IPS-11a (cell line): Measurements from ENCODE around the gene LARGE1.
"Not testable (repeated sequence)": the region's sequence is repeated elsewhere in the genome, so short reads cannot be mapped to it uniquely, and the experiment has no call there.

Experiments
- H3K4me3 ChIP-seq: one replicate; pipeline ENCODE4 v1.5.1; 2013; ENCODE audit warnings: low read depth, low read length, control low read depth

The LARGE1 gene

DNA sequence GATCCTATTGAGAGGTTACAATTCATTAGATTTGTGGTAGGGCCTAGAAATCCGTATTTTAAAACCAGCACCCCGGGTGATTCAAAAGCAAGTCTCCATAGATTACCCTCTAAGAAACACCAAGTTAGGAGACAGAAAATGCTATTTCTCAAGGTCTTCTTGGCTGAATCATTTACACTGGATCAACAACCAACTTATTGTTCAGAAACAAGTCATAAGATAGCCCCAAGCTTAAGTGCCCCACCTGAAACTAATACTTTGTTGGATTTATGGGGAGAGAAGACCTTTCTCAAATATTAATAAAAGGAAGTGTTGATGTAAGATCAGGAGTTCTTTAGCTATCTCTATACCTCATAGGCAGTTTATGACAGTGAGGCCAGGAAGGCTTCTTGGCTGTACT, 345.2 kb downstream of the LARGE1 start:
- H3K4me3 ChIP-seq: no peak overlapping the region

DNA sequence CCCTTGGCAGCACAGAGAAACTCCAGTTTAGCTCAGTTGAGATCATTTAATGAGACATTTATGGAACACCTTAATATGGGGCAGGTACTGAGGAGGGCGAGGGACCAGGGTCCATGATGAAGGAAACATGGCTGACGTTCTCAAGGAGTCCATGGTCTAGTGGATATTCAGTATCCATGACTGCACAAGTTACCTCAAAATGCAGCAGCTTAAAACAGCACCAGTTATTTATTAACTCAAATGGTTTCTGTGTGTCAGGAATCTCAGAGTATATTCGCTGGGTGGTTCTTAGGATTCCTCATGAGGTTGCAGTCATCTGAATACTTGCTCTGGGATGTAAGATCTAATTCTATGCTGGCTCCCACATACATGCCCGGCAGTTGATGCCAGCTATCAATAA, 346.8 kb downstream of the LARGE1 start:
- no peak overlapping the region for H3K4me3 ChIP-seq

DNA sequence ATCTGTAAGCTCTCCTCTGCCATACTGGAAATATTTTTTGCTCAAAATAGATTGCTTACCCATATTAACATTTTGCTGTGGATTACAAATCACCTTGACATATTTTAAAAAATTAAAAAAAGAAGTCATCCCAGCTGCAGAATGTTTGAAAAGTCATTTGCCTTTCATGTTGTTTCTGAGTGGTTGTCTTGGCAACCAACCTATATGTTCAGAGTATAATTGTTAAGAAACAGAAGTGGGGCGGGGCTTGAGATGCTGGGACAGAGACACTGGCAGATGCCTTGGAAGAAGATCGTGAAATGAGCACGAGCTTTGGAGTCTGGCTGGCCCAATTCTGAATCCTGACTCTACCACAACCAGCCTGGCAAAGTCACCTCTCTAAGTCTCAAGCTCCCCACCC, 348.2 kb downstream of the LARGE1 start:
- no peak overlapping the region for H3K4me3 ChIP-seq

DNA sequence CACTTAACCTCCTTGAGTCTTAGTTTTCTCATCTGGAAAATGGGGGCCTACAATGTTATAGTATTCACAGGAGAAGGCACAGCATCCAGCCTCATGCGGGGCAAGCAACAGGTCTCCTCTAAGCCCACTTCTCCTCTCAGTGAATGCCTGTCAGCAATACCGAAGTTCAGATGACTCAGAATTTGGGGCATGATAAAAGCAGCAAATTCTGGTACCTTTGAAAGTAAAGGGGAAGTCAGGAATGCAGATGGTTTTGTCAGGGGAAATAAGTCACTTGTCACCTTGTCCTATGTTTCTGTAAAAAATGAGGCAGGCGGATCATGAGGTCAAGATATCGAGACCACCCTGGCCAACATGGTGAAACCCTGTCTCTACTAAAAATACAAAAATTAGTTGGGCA, 350.2 kb downstream of the LARGE1 start:
- H3K4me3 ChIP-seq: no peak overlapping the region

DNA sequence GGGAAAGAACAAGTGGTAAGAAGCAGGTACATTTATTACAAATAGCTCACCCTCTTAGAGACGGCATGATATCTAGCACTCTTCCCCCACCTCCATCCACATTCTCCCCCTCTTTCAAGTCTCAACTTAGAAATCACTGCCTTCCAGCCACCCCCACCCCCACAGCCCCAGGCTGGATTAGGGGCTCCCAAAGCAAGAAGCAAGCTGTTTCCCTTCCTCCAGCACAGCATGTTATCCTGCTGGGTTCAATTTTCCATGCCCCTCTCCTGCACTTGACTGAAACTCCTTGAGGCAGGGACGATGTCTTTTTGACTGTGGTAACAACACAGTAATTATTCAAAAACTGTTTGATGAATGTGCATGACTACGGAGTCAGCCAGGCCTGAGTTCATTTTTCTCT, 350.7 kb downstream of the LARGE1 start:
- no peak overlapping the region for H3K4me3 ChIP-seq

DNA sequence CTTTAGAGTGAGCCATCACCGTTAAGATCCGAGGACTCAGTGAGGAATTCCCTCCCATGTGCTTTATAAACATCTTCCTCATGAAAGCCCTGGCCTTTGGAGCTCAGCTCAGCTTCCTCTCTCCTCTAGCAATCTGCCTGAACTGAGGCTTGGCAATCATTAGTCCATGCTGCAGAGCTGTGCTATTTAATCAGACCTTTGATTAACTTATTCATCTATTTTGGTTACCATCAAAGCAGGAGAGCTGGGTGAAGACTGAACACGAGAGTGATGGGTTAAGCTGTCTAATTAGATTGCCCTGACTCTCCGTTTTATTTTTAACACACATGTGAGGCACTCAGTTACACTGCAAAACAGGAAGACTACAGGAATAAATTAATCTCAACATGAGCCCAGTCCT, 351.3 kb downstream of the LARGE1 start:
- no peak overlapping the region for H3K4me3 ChIP-seq

DNA sequence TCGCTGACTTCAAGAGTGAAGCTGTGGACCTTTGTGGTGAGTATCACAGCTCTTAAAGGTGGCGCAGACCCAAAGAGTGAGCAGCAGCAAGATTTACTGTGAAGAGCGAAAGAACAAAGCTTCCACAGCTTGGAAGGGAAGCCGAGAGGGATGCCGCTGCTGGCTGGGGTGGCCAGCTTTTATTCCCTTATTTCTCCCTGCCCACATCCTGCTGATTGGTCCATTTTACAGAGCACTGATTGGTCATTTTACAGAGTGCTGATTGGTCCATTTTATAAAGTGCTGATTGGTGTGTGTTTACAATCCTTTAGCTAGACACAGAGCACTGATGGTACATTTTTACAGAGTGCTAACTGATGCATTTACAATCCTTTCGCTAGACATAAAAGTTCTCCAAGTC, 353.8 kb downstream of the LARGE1 start:
- not testable (repeated sequence) for H3K4me3 ChIP-seq

DNA sequence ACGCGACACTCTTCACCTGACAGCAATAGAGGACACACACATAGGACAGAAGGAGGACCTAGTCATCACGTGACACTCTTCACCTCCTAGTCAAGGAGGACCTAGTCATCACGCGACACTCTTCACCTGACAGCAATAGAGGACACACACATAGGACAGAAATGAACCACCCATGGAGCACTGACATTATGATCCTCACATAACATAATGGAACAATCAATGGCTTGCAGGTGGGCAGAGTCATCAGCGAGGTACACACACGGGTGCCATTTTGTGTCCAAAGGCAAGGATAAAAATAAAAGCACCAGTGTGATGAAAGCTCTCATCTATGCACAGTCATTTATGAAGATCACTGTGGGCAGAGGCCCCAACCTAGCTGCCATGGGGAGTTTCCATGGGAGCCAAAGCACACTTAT, 354.7 kb downstream of the LARGE1 start:
- H3K4me3 ChIP-seq: no peak overlapping the region

DNA sequence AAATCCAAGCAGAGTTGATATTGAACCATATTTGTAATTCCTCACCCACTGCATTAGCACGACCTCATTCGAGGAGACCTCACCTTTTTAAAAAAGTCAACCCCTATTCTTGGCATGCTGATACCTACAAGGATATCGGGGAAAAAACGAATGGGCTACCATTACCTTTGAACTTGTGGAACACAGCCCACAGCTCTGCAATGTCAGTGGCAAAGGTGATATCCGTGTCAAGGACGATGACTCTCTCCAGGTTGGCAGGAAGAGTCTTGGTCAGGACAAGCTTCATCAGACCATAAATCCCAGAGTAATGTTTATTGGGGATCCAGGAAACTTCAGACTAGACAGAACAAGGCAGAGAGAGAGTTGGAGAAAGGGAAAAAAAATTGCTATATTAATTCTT, 355.6 kb downstream of the LARGE1 start:
- no peak overlapping the region for H3K4me3 ChIP-seq

DNA sequence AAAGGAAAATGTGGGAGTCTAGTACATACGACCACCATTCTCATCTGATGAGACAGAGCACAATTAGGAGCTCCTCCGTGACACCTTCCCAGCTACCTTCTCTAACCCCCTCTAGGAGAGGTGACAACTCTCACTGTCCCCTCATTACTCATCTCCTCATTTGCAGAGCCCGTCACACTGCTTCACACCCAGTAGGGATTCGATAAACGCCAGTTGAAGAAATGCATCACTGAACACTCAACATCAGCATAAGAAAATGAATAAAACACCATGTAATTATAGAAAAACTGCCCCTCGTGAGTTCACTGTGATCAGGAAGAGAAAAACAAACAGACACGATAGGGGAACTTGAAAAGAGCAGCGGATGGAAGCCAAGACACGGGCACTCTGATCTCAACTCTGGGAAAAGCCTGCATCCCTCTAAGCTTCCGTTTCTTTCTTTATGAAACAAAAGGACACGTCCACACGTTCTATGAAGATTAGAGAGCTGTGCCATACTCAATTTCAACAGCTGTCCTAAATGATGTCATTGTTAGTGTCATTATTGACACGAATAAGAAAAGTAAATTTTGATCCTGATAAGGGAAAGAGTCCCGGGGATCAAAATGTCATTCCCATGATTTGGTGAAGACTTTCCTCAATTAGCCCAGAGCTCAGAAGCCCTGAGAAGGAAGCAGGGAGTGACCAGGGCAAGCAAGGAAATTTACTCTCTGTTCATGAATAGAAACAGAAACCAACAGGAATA, 356.9 kb downstream of the LARGE1 start:
- no peak overlapping the region for H3K4me3 ChIP-seq

DNA sequence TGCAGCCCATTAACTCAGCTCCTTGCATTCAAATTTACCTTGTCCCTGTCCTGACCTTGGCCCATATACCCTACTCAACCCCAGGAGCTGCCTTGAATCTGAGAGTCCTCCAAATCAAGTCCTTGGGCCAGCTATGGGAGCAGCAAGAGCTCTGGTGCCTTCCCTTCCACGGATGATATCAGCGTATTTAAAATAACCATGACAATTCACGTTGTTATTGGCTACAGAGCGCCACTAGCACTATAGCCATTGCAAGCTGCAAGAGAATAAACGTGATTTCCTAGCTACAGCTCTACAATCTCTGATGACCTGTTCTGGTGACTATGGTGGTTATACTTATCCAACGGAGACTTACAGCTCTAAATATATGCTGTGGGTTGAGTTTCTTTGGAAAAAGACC, 357.8 kb downstream of the LARGE1 start:
- H3K4me3 ChIP-seq: no peak overlapping the region

DNA sequence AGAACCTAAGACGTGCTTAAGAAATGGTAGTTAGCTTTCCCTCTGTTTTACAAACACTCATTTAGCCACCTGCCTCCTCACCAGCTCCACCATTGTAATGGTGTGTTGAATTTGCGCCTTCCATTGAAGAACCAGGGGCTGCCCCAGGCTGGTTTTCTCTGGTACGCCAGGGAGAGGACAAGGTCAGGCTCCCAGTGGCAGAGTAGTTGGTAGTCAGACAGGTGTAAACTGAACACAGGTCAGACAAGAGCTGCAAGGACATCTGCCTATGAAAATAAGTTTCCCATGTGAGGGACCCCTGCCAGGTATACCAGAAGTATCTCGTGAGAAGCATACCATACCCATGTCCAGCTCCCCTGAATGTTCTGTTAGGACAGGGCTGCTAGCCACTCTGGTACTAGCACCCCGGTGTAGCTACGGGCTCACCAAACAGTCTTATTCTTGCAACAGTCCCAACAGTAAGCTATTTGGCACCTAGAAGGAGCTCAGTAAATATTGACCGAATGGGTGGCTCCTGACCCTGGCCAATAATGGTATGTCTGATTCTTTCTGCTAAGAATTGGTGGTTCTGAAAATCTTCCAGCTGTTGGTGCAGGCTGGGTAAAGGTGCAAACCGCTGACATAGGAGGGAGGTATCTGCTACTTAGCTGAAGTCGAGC, 359.0 kb downstream of the LARGE1 start:
- no peak overlapping the region for H3K4me3 ChIP-seq

DNA sequence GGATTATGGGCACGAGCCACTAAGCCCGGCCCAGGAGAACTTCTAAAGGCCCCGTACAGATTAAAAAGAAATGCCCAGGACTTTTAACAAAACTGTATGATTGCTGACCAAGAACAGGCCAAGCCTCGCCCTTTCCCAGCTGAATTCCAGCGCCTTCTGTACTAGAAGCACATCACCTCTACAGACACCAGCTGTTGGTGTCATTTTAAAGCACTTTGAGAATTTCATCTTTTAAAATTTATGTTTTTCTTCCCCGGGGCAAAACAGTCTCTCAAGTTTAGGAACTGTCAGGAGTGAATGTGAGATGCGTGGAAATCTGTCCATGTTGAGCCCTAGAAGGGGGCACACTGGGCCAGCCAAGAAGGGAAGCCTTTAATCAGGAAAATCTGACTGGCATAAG, 362.4 kb downstream of the LARGE1 start:
- H3K4me3 ChIP-seq: no peak overlapping the region

DNA sequence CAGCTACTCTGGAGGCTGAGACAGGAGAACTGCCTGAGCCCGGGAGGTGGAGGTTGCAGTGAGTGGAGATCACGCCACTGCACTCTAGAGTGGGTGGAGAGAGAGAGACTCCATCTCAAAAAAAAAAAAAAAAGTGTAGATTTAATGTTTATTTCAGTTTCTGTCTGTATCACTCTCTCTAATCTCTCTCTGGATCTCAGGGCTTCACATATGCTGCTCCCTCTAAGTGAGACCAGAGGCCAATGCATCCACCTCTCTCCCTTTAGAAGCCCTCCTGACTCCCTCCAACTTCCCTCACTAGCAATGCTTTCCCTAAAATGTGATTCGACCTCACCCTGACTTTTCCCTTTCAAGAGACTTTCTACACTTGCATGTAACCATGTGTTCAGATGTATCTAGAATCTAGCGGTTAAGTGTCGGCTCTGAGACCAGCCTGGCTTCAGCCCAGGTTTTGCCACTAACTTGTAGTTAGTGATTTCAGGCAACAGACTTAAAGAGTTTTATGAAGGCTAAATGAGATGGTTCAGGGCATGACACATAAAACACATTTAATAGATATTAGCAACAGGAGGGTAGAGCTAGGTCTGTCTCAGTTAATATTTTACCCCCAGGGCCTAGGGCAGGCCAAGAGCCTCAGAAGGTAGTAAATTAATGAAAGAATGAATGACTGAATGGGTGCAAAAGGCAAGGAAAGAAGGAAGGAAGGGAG, 364.3 kb downstream of the LARGE1 start:
- H3K4me3 ChIP-seq: no peak overlapping the region

DNA sequence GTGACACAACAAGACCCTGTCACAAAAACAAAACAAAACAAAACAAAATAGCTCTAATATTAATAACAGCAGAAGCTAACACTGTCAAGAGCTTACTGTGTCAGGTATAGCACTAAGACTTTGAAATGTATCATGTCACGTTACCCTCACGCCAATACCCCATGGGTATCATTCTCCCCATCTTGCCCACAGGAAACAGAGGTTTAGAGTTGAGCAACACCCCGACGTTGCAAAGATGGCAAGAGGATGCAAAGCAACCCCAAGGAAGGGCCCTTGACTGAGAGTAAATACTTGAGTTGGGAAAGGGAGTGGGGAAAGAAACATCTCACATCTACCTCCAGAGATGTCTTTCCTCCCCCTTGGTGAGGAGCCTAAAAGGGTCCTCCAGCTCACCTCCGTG, 366.8 kb downstream of the LARGE1 start:
- no peak overlapping the region for H3K4me3 ChIP-seq

DNA sequence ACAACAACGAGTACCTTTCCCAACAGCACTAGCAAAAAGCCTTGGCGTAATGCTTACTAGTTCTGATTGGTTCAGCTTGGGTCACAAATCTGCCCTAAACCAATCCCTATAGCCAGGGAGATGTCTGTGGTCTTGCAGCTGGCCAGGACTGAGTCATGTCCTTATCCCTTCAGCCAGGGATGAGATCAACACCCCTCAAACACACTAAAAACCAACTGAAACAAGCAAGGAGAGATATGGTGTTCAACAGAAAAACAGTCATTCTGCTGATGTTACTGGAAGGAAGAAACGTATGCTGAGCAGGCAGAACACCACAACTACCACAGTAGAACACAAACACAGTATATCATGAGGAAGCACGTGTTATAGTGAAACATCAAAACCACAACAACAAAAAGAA, 375.6 kb downstream of the LARGE1 start:
- no peak overlapping the region for H3K4me3 ChIP-seq

DNA sequence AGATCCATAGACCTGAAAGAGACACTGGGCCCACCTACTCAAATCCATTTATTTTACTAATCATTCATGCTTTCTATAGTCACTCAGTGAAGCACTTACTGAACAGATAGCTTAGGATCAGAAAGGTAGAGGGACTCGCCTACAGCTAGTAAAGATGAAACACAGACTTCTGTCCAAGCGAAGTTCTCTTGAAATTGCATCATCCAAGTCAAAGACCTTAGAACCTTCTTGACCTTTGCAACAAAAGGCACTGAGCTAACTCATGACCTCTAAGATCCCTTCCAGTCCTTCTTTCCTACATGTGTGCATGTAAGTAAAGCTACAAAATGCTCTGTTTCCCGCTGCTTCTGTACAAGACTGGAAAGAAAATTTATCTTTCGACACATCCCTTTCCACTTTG, 377.6 kb downstream of the LARGE1 start:
- no peak overlapping the region for H3K4me3 ChIP-seq

DNA sequence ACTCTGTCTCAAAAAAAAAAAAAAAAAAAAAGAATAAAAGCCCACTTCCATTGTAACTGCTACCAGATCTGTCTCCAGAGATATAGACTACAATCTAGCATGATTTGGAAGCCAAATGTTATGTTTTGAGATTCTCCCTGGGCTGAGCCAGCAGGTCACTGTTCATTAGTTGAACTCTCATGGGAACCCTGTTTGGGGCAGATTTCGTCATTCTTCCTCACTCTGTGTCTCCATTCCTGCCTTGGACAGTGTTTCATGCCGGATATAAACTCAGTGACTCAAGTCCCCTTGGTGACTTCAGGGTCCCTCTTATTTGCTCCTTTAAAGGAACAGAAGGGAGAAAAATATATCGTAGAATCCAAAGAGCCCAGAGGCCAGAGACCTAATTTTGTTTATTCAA, 378.1 kb downstream of the LARGE1 start:
- no peak overlapping the region for H3K4me3 ChIP-seq

DNA sequence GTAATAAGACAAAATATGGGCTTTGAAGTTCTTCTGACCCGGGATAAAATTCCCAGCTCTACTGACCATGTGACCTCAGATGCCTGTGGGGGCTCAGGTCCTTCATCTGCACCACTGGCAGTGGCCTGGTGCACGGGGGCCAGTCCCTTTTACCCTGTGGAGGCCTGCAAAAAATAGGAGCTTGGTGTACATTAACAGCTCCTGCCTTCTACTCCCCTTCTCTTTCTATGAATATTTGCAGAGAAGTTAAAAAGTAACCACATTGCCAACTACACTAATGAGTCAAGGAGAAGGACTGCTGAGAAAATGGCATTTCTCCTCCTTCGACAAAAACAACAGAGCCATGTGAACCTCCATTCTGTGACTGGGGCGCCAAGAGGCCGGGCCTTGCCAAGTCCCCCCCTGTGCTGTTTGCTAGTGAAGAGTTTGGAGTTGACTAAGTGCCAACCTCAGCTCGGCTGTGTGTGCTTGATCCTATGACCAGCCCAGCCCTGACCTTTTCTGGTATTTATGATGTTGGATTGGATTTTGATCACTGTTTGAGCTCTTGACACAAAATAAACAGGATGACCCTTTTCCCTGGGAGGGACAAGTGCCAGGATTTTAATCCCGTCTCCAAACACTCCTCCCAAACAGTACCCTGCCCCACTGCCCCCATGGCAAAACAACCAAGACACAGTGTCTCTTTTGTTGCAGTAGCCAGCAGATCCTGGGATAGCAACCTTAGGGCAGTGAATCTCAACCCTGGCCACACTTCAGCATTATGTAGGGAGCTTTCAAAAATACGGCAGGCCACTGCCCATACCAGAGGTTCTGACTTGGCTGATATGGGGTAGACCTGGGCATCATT, 380.1 kb downstream of the LARGE1 start:
- no peak overlapping the region for H3K4me3 ChIP-seq

DNA sequence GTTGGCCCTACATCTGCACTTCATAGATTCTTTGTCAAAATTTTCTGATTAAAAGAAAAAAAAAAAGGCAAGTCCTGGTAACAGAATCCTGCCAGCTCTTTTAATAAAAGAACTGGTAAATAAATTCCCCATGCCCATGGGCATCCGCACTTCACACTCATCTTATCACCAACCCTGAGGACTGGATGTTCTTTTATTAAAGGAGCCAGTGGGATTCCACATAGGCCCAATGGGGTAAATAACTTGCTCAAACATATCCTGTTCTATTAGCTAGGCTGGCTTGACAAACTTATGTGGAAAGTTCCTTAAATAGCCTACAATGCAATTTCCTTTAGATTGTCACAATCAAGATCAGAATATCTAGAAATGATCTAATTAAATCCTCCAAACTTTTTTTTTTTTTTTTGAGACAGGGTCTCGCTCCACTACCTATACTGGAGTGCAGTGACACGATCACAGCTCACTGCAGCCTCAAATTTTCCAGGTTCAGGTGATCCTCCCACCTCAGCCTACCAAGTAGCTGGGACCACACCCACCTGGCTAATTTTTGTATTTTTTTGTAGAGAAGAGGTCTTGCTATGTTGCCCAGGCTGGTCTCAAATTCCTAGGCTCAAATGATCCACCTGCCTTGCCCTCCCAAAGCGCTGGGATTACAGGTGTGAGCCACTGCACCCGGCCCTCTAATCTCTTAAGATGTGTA, 380.9 kb downstream of the LARGE1 start:
- H3K4me3 ChIP-seq: no peak overlapping the region
